ENCODE results near the gene HOXB4.
"Not testable (repeated sequence)": the region's sequence is repeated elsewhere in the genome, so short reads cannot be mapped to it uniquely, and the experiment has no call there.

HOXB4 gene

DNA sequence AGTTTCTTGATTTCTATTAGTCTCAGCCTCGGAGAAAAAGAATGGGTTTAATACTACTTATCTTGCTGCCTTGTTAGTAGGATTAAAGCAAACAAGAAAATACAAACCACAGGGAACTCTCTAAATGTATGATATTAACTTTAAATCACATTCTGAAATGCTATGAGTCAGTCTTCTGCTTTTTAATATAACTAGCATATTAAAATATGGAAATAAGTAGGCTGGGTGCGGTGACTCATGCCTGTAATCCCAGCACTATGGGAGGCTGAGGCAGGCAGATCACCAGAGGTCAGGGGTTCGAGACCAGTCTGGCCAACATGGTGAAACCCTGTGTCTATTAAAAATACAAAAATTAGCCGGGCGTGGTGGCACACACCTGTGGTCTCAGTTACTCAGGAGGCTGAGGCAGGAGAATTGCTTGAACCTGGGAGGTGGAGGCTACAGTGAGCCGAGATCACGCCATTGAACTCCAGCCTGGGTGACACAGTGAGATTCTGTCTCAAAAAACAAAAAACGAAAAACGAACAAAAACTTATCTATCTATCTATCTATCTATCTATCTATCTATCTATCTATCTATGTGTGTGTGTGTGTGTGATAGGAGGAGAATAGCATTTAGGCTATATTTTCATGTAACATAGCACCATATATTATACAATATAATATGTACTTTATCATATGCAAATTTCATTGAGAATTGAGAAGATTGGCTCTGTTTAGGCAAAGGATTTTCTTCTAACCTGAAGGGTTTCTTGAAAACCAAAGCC lies 42.2 kb downstream of the HOXB4 start:
- DNase-seq (ENCODE audit: low read depth in 1 of 2, low spot score in 1 of 2) = not testable (repeated sequence)

DNA sequence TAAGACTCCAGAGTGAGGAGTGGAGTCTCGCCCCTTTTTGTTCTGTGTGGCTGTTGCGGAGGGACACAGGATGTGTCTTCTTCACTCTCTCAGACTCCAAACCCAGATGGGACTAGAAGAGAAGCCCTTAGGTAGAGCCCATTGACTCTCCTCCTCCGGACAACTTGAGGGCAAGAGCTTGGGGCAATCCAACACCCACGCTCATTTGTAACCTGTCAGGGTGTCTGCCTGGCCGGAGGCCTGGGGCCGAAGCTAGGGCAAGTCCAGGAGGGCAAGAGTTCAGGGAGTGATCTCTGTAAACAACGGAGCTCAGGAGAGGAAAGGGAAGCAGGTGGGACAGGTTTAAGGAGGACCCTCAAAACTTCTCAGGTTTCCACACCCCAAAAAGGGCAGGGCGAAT lies 45.9 kb downstream of the HOXB4 start:
- no peak for DNase-seq (ENCODE audit: low read depth in 1 of 2, low spot score in 1 of 2)

DNA sequence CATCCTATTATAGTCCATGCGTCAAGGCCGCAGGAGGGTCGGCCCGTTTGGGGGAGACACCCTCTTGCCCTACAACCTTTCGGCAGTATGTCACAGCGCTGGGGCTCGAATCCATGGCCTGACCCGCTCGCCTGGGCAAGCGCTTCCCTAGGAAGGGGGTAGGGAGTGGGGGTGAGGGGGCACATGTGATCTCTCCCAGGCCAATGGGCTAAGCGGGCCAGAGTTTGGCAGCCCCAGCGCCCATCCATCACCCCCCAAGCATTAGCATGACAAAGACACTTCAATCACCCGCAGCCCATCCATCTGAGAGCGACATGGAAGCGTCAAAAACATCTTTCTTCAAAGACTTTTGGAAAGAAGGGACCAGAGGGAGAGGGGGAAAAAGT lies 47.3 kb downstream of the HOXB4 start, which contains the start of gene HOXB1:
HOXB1 (minus strand) TSS at position 125 of the 386 bp plus-strand sequence; CDS start at position 18, 107 bp downstream.
- no peak for DNase-seq (ENCODE audit: low read depth in 1 of 2, low spot score in 1 of 2)

DNA sequence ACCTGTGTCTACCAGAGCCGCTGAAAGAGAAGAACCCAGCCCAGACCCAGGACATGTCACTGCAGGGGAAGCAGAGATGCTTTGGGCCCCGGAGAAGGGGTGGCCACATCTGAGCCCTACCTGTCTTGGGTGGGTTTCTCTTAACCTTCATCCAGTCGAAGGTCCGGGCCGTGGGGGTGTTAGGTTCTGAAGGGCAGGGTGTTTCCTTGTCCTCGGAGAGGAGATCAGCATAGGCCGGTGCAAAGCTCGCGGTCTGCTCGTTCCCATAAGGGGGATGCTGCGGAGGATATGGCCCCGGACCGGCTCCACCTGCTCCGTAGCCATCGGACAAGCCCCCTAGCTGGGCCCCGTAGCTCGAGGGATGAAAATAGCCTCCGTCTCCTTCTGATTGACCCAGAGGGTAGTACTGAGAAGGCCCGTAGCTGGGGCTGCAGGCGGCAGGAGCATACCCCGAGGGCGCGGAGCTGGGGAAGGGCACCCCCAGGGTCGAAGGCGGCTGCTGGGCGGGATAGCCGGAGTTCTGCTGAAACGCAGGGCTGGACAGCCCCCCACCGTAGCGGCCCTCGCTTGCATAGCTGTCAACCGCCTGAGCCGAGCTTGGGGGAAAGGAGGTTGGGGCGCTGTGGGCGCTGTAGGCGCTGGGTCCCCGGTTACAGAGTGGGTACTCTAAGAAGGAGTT lies 47.8 kb downstream of the HOXB4 start:
- DNase-seq (ENCODE audit: low read depth in 1 of 2, low spot score in 1 of 2) = no peak

DNA sequence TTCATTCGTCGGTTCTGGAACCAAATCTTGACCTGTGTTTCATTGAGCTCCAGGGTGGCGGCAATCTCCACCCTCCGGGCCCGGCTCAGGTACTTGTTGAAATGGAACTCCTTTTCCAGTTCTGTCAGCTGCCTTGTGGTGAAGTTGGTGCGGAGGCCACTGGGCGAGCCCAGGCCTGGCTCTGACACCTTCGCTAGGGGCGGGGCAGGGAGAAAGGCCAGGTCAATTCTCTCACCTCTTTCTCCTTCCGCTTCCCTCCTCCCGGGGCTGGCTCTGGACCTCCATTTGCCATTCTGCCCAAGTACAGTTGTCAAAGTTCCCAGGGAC lies 48.5 kb downstream of the HOXB4 start:
- DNase-seq (ENCODE audit: low read depth in 1 of 2, low spot score in 1 of 2) = no peak

DNA sequence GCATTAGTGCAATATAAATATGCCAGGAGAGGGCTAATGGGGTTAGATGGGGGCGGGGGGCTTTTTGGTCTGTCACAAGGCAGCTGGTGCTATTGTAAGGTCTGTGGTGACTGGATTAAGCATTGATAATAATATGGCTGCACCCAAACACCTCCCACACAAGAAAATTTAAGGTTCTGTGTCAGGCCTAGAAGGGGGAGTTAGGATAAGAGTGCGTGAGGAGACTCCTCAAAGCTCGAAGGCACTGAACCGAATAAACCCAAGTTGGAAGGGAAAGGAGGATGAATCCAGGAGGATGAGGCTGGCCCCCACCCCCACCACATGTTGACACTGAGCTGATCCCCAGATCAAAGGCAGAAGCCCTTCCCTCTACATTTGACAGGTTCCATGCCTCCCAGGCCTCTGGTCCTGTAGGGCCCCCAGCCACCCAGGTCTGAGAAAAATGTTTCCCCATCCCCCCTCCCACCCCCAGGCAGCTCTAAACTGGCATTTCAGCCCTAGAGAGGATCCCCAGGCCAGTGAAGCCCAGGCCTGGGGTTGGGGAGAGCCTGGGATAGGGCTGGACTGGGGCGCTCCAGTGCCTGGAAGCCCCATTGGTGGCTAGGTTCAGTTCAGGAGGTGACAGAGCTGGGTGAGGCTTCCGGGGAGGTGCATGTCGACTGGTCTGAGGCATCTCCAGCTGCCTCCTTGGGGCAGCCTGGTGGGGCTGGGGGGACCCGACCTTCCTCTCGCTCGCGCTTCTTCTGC lies 49.0 kb downstream of the HOXB4 start:
- no peak for DNase-seq (ENCODE audit: low read depth in 1 of 2, low spot score in 1 of 2)

DNA sequence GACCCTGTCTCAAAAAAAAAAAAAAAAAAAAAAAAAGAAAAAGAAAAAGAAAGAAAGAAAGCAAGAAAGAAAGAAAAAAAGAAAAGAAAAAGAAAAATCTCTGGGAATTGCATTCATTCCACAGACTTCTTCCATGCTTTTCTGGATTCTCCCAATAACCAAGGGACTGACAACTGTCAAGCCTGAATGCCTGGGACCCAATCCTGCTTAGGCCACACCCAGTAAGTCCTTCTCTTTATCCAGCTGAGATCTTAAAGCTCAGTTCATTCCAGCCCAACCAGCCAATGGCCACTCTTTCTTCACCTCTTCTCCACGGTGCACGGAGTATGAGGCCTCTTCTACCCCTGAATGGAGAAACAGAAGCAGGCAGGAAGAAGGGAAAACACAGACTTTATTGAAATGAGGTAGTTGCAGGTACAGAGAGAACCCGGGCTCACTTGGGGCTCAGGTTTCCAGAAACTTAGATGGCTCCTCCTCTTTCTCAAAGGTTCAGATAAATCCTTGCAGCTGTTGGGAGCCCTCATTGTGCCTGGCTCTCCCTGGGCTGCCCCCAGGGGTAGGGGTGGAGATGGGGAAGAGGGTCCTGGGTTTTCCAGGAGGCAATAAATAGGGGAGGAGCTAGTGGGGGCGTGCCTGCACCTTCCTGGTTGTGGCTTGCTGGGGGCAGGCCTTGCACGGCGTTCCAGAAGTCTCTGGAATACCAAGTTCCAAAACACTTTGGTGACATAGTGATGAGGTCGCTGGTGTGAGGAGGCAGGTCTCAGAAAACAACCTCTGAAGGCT lies 49.8 kb downstream of the HOXB4 start:
- DNase-seq (ENCODE audit: low read depth in 1 of 2, low spot score in 1 of 2) = no peak

DNA sequence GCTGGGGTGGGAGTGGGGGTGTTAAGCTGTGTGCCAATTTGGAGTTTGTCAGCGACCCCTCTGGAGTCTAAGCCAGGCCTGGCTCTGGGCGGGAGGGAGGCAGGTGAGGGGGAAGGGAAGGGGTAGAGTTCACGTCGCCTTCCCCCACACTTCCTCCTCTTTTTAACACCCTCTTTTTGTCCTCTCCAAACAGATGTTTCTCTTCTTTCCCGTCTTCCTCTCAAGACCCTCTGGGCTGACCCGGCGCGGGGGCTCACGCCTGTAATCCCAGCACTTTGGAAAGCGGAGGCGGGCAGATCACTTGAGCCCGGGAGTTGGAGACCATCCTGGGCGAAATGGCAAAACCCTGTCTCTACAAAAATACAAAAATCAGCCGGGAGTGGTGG lies 50.6 kb downstream of the HOXB4 start:
- DNase-seq (ENCODE audit: low read depth in 1 of 2, low spot score in 1 of 2) = no peak

DNA sequence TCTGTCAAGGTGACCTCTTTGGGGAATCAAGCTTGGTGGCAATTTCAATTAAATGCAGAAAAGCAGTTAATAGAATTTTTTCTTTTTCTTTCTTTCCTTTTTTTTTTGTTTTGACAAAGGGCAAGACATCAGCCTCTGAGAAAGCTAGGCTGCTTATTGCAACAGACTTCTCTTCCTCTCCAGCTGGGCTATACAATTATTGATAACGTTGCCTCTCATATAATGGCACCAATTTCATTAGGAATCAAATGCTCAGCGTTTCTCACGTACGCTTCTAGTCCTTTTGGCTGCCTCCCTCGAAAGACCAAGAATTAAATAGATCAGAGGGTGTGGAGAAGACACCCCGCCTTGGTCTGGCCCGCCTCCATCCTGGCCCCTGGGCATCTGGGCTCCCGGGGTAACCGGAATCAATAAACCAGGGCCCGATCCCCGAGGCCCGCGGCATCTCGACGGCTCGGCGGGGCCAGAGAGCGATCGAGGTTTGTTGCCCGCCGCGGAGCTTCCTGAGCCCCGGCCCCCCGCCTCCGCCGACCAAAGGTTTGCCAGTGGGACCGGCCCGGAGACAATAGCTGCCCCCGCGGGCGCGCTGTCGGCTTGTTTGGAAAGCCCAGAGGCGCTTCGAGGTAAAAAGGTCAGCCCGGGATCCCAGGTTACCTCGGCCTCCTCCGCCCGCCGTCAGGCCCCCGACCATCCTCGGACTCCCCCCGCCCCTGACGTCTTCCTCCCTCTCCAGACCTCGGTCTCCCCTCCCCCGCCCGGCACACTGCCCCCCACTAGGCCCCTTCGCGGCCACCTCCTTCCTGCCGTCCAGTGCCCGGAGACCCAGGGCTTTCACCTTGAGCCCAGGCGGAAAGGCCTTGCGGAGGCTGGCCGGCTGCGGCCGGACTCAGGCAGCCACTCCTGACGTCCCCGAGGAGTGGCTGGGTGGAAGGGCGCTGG lies 51.3 kb downstream of the HOXB4 start:
- DNase-seq (ENCODE audit: low read depth in 1 of 2, low spot score in 1 of 2) = no peak

Measured in activated CD4-positive, alpha-beta T cell treated with anti-CD3 and anti-CD28 coated beads, Interleukin-2, amount 50 U/mL, for 24 hours (primary cell).